GM19023 (cell line): ENCODE measurements around the gene P2RY2.

Experiments used
- ATAC-seq: cut with Tn5 transposase; IDR thresholded peaks from one replicate; pipeline ENCODE4 v1.9.1; 2021; ENCODE audit warnings: mild to moderate bottlenecking, moderate library complexity; ENCODE audit not compliant: unreplicated experiment

Gene P2RY2

GRCh38 chr11:73281796-73282660 is 63.9 kb downstream of the P2RY2 start:
- no peak for ATAC-seq

- no peak for ATAC-seq
Measured at GRCh38 chr11:73283276-73284000, 65.4 kb downstream of the P2RY2 start.

- ATAC-seq = no peak
Measured at GRCh38 chr11:73284106-73284505, 66.0 kb downstream of the P2RY2 start.

GRCh38 chr11:73285721-73286120 is 67.6 kb downstream of the P2RY2 start:
- no peak for ATAC-seq
